Kidney (tissue), 14 donors: ENCODE measurements around the gene MSLN. TPM values are rescaled to one million over a fixed set of nuclear protein-coding genes. Genes with fewer than 3 reads are reported as not detected.

ENCODE experiments used
- DNase-seq, 5 donors: peaks; one replicate each; pipeline ENCODE4 v3.0.0-alpha.2; 2013 to 2020
- FAIRE-seq: peaks from 2 replicates; lab custom pipeline; 2012; peaks lifted over from hg19 to GRCh38; lab: Jason Lieb, UNC
- H3K27ac ChIP-seq, 2 donors: one replicate each; pipeline ENCODE4 v1.7.0; 2013; ENCODE audit warnings: low read depth in 2 of 2, low read length in 2 of 2, inconsistent platforms in 1 of 2
- H3K27me3 ChIP-seq: one replicate; pipeline ENCODE4 v1.7.1; 2013; ENCODE audit warnings: low read length, inconsistent platforms; ENCODE audit not compliant: control insufficient read depth, insufficient read depth
- H3K36me3 ChIP-seq, 3 donors: one replicate each; pipeline versions ENCODE4 v1.7.0 to v1.7.1; 2013; ENCODE audit warnings: low read length in 3 of 3, control low read depth in 1 of 3, inconsistent platforms in 1 of 3; ENCODE audit not compliant: insufficient read depth in 3 of 3, control insufficient read depth in 2 of 3
- H3K4me1 ChIP-seq, 3 donors: one replicate each; pipeline versions ENCODE4 v1.7.0 to v1.7.1; 2013; ENCODE audit warnings: low read length in 3 of 3, inconsistent platforms in 1 of 3, low read depth in 1 of 3; ENCODE audit not compliant: control insufficient read depth in 2 of 3, insufficient read depth in 2 of 3
- H3K4me3 ChIP-seq, 3 donors: one replicate each; pipeline versions ENCODE4 v1.7.0 to v1.8.1; 2013; ENCODE audit warnings: low read length in 3 of 3, control low read depth in 1 of 3, inconsistent platforms in 1 of 3
- H3K9ac ChIP-seq, 3 donors: one replicate each; pipeline versions ENCODE4 v1.7.0 to v1.7.1; 2013; ENCODE audit warnings: low read length in 3 of 3, control low read depth in 1 of 3, inconsistent platforms in 1 of 3
- H3K9me3 ChIP-seq, 3 donors: one replicate each; pipeline versions ENCODE4 v1.7.0 to v1.7.1; 2013; ENCODE audit warnings: low read length in 3 of 3, control low read depth in 1 of 3, inconsistent platforms in 1 of 3; ENCODE audit not compliant: control insufficient read depth in 2 of 3, insufficient read depth in 1 of 3
- intact Hi-C: fragments of 100-400 bp; cut with DNase I; formaldehyde crosslinking; loops from one replicate; pipeline ENCODE4 v1.11.1; 2022
- polyA plus RNA-seq: library from polyadenylated mRNA; stranded (reverse); fragments of 350-450 nt; fragmentation: Illumina TruSeq; extraction: RNeasy Lipid Tissue Mini Kit (QIAGEN cat#74804); gene quantifications from one replicate; pipeline ENCODE4 v1.2.3, GENCODE V29; 2014; ENCODE audit warnings: low read depth, low replicate concordance; ENCODE audit not compliant: insufficient read depth
- total RNA-seq: library from RNA; stranded (reverse); fragmentation: NEBNext Ultra II Directional; extraction: Animal tissue kit (Norgen Biotek cat#: 25700); gene quantifications from one replicate; pipeline ENCODE4 v1.2.1, GENCODE V29; 2021
- TF ChIP-seq, protein P1 (sequence below): IDR thresholded peaks from 3 replicates; pipeline ENCODE4 v1.5.1; 2012; ENCODE audit warnings: mild to moderate bottlenecking, moderate library complexity, borderline replicate concordance; ENCODE audit not compliant: insufficient read depth; ENCODE audit errors: extremely low read depth
- donor health status: control.
- donor health status: control.
- donor health status: control.
- donor health status: control.
- donor health status: control.
- donor health status: DM: yes; HTN: yes; CAD: no.
- donor health status: Normal renal cell carcinoma (clear cell type).

The MSLN gene
- total and polyA plus RNA-seq, 2 donors from 2014 or later = 3.7 to 19.4 TPM

- no peak for FAIRE-seq
- no peak overlapping the region for H3K9ac ChIP-seq
- TF ChIP-seq, protein P1, sequence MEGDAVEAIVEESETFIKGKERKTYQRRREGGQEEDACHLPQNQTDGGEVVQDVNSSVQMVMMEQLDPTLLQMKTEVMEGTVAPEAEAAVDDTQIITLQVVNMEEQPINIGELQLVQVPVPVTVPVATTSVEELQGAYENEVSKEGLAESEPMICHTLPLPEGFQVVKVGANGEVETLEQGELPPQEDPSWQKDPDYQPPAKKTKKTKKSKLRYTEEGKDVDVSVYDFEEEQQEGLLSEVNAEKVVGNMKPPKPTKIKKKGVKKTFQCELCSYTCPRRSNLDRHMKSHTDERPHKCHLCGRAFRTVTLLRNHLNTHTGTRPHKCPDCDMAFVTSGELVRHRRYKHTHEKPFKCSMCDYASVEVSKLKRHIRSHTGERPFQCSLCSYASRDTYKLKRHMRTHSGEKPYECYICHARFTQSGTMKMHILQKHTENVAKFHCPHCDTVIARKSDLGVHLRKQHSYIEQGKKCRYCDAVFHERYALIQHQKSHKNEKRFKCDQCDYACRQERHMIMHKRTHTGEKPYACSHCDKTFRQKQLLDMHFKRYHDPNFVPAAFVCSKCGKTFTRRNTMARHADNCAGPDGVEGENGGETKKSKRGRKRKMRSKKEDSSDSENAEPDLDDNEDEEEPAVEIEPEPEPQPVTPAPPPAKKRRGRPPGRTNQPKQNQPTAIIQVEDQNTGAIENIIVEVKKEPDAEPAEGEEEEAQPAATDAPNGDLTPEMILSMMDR = no peak
- no peaks in the 10 kb centered on the region for H3K4me1 ChIP-seq
- H3K4me3 ChIP-seq = no peak overlapping the region
- H3K36me3 ChIP-seq = no peaks in the 10 kb centered on the region
- no peak overlapping the region for H3K27ac ChIP-seq
- peaks cover 0 to 2% (median 0%) of the 10 kb centered on the region in 3 donors for H3K9me3 ChIP-seq
- intact Hi-C loops = no loop called here
- DNase-seq = no peak
- peaks cover 7% of the 10 kb centered on the region for H3K27me3 ChIP-seq
Measured at GRCh38 chr16:813916-814412, 53.4 kb downstream of the MSLN start.

DNA sequence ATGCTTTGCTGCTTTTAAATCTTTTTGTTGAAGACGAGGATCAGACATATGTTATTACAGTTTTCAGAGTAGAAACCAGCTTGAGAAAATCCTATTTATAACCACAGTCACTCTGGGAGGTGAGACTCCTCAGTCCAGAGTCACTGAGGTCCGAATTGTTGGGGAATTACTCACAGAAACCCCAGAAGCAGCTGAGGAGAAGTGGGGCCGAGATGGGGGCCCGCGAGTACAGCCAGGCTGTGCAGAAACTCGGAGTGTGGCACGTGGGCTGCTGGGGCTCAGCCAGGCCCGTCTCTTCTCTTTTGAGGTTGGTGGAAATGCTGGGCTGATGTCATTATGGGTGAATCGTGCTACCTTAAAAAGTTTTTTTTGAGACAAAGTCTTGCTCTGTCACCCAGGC lies 54.4 kb downstream of the MSLN start:
- no peak overlapping the region for H3K27ac ChIP-seq
- TF ChIP-seq, protein P1 = no peak
- FAIRE-seq = no peak
- H3K27me3 ChIP-seq = peaks cover 7% of the 10 kb centered on the region
- no peak for DNase-seq
- H3K9ac ChIP-seq = no peak overlapping the region
- H3K9me3 ChIP-seq = peaks cover 0 to 2% (median 0%) of the 10 kb centered on the region in 3 donors
- H3K4me3 ChIP-seq = no peak overlapping the region
- intact Hi-C loops = no loop called here
- H3K36me3 ChIP-seq = no peaks in the 10 kb centered on the region
- no peaks in the 10 kb centered on the region for H3K4me1 ChIP-seq

DNA sequence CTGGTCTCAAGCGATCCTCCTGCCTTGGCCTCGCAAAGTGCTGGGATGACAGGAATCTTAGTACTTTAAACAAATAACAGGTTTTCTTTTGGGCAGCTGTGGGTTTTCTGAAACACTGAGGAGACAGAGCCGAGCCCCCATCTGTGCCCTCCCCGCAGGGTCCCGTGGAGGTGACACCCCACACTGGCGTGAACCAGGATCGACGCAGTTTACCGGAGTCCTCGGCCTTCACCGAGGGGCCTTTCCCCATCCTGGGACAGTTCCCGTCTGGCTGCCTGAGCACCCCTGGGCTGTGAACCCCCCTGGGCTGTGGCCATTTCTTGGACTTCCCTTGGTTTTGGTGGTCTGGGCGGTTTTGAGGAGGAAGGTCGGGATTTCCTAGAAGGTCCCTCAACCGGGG lies 55.3 kb downstream of the MSLN start:
- TF ChIP-seq, protein P1 = no peak
- H3K4me3 ChIP-seq = no peak overlapping the region
- DNase-seq (no peak), FAIRE-seq (no peak)
- peaks cover 0 to 2% (median 0%) of the 10 kb centered on the region in 3 donors for H3K9me3 ChIP-seq
- H3K36me3 ChIP-seq = no peaks in the 10 kb centered on the region
- H3K27me3 ChIP-seq = peaks cover 7% of the 10 kb centered on the region
- H3K4me1 ChIP-seq = no peaks in the 10 kb centered on the region
- H3K9ac ChIP-seq = no peak overlapping the region
- intact Hi-C loops = no loop called here
- H3K27ac ChIP-seq = no peak overlapping the region
